SK-N-SH (cell line): ENCODE measurements around the gene SACS. TPM values are rescaled to one million over a fixed set of nuclear protein-coding genes. Genes with fewer than 3 reads are reported as not detected.

Source experiments
- CTCF ChIA-PET: fragments of 300-600, 350-600 bp; formaldehyde crosslinking; extraction: SDS; loops from one replicate; lab custom pipeline; 2021; lab: Yijun Ruan, JAX
- POLR2A ChIA-PET: fragments of 350-600 bp; sonication (Branson Sonifier 250); formaldehyde crosslinking; extraction: SDS; loops from one replicate; lab custom pipeline; 2020; ENCODE audit warnings: antibody characterized with exemption, inconsistent platforms; lab: Yijun Ruan, JAX
- DNase-seq: peaks from one replicate; pipeline ENCODE4 v3.0.0; 2012
- H2AFZ ChIP-seq: fragments of 200-600 bp; sonication (generic); 2 replicates; pipeline ENCODE4 v1.8.1; 2016; ENCODE audit warnings: antibody characterized with exemption, mild to moderate bottlenecking, low read depth
- H3F3A ChIP-seq: fragments of 200-600 bp; sonication (generic); replicated peaks from 2 replicates; pipeline ENCODE3; 2016; ENCODE audit warnings: antibody characterized with exemption, mild to moderate bottlenecking; ENCODE audit not compliant: insufficient read depth
- H3K27ac ChIP-seq, 2 experiments: fragments of 200-500 bp in 1 of 2; fragments of 200-600 bp in 1 of 2; sonication (Bioruptor generic) in 1 of 2; sonication (generic), shearing (Covaris generic) in 1 of 2; 2 replicates each; pipeline versions ENCODE4 v1.5.1 to v1.6.1; 2014 to 2016; ENCODE audit warnings: low read depth in 2 of 2, inconsistent platforms in 1 of 2, low read length in 1 of 2, mild to moderate bottlenecking in 1 of 2, mixed read lengths in 1 of 2
- H3K27me3 ChIP-seq: fragments of 200-600 bp; sonication (generic), shearing (Covaris generic); 2 replicates; pipeline ENCODE4 v1.6.1; 2016; ENCODE audit warnings: mixed run types; ENCODE audit not compliant: insufficient read depth
- H3K36me3 ChIP-seq, 2 experiments: fragments of 200-500 bp in 1 of 2; fragments of 200-600 bp in 1 of 2; sonication (Bioruptor generic) in 1 of 2; sonication (generic) in 1 of 2; replicated peaks in 1 of 2; 2 replicates each; pipeline versions ENCODE3 to v1.5.1; 2014 to 2016; ENCODE audit warnings: low read length in 1 of 2, mild to moderate bottlenecking in 1 of 2; ENCODE audit not compliant: insufficient read depth in 2 of 2, control insufficient read depth in 1 of 2
- H3K4me1 ChIP-seq, 2 experiments: fragments of 200-500 bp in 1 of 2; fragments of 200-600 bp in 1 of 2; sonication (Bioruptor generic) in 1 of 2; sonication (generic), shearing (Covaris generic) in 1 of 2; 2 replicates each; pipeline versions ENCODE4 v1.5.1 to v1.6.1; 2014 to 2016; ENCODE audit warnings: low read depth in 1 of 2, low read length in 1 of 2, mixed run types in 1 of 2; ENCODE audit not compliant: insufficient read depth in 2 of 2, control insufficient read depth in 1 of 2
- H3K4me2 ChIP-seq: fragments of 200-600 bp; sonication (generic), shearing (Covaris generic); 2 replicates; pipeline ENCODE4 v1.6.1; 2017; ENCODE audit warnings: mixed run types
- H3K4me3 ChIP-seq, 2 experiments: fragments of 200-500 bp in 1 of 2; fragments of 200-600 bp in 1 of 2; sonication (Bioruptor generic) in 1 of 2; sonication (generic), shearing (Covaris generic) in 1 of 2; 2 replicates each; pipeline versions ENCODE4 v1.5.1 to v1.8.1; 2014 to 2016; ENCODE audit warnings: low read depth in 2 of 2, inconsistent platforms in 1 of 2, low read length in 1 of 2, mild to moderate bottlenecking in 1 of 2, mixed read lengths in 1 of 2, moderate library complexity in 1 of 2
- H3K79me2 ChIP-seq: fragments of 200-600 bp; sonication (generic); 2 replicates; pipeline ENCODE4 v1.8.1; 2017; ENCODE audit warnings: mild to moderate bottlenecking; ENCODE audit not compliant: insufficient read depth
- H3K9ac ChIP-seq: fragments of 200-600 bp; sonication (generic); 2 replicates; pipeline ENCODE4 v1.6.1; 2017; ENCODE audit warnings: mixed run types
- H3K9me2 ChIP-seq: fragments of 200-600 bp; sonication (generic); 2 replicates; pipeline ENCODE4 v1.6.1; 2017; ENCODE audit warnings: mixed run types
- H3K9me3 ChIP-seq: fragments of 200-600 bp; sonication (generic); 2 replicates; pipeline ENCODE4 v1.6.1; 2017; ENCODE audit warnings: mixed run types, mild to moderate bottlenecking, moderate library complexity
- H4K20me1 ChIP-seq: fragments of 200-600 bp; sonication (generic); 2 replicates; pipeline ENCODE4 v1.6.1; 2017; ENCODE audit warnings: mild to moderate bottlenecking, mixed run types; ENCODE audit not compliant: insufficient read depth
- CTCF ChIP-seq: fragments of 200-600 bp; sonication (generic); IDR thresholded peaks from 2 replicates; pipeline ENCODE4 v1.6.1; 2017; ENCODE audit warnings: antibody characterized with exemption, mild to moderate bottlenecking, moderate library complexity
- ELF1 ChIP-seq: IDR thresholded peaks from 2 replicates; pipeline ENCODE4 v1.4.0; 2012
- EP300 ChIP-seq, 2 experiments: IDR thresholded peaks; 2 replicates each; pipeline versions ENCODE4 v1.4.0 to v1.6.1; 2012; ENCODE audit warnings: borderline replicate concordance in 1 of 2, low read depth in 1 of 2, low read length in 1 of 2
- EZH2phosphoT487 ChIP-seq: fragments of 200-600 bp; sonication (generic); IDR thresholded peaks from 2 replicates; pipeline ENCODE4 v1.6.1; 2017; ENCODE audit warnings: low read depth, mixed run types, mild to moderate bottlenecking, antibody characterized with exemption, moderate library complexity, borderline replicate concordance
- FOXJ3 ChIP-seq: sonication (generic); formaldehyde crosslinking; IDR thresholded peaks from 2 replicates; pipeline ENCODE4 v1.5.1; 2020; ENCODE audit warnings: mild to moderate bottlenecking, missing genetic modification reagents
- GABPA ChIP-seq: IDR thresholded peaks from 2 replicates; pipeline ENCODE4 v1.4.0; 2012; ENCODE audit warnings: low read depth, mild to moderate bottlenecking
- JUND ChIP-seq: IDR thresholded peaks from 2 replicates; pipeline ENCODE4 v1.4.0; 2012
- MAX ChIP-seq: IDR thresholded peaks from 2 replicates; pipeline ENCODE4 v1.4.0; 2012; ENCODE audit warnings: low read depth
- NFIC ChIP-seq: IDR thresholded peaks from 2 replicates; pipeline ENCODE4 v1.4.0; 2012; ENCODE audit warnings: borderline replicate concordance
- NRF1 ChIP-seq: IDR thresholded peaks from 2 replicates; pipeline ENCODE4 v1.6.1; 2012; ENCODE audit warnings: low read depth, mild to moderate bottlenecking, low read length
- PBX3 ChIP-seq: IDR thresholded peaks from 2 replicates; pipeline ENCODE4; 2012
- POLR2AphosphoS5 ChIP-seq: IDR thresholded peaks from 2 replicates; pipeline ENCODE4 v1.6.1; 2012; ENCODE audit warnings: low read depth, low read length
- RCOR1 ChIP-seq: fragments of 150-350 bp; IDR thresholded peaks from 2 replicates; pipeline ENCODE4 v1.6.1; 2017; ENCODE audit warnings: antibody characterized with exemption, low read length
- RFX5 ChIP-seq: IDR thresholded peaks from 2 replicates; pipeline ENCODE4 v1.6.1; 2012; ENCODE audit warnings: mild to moderate bottlenecking, improper control_type of control experiment, low read length
- SIN3A ChIP-seq: IDR thresholded peaks from 2 replicates; pipeline ENCODE4 v1.6.1; 2012; ENCODE audit warnings: low read depth, mild to moderate bottlenecking, low read length, moderate library complexity, borderline replicate concordance
- SMC3 ChIP-seq: IDR thresholded peaks from 2 replicates; pipeline ENCODE4 v1.6.1; 2012; ENCODE audit warnings: low read depth, low read length, improper control_type of control experiment
- TAF1 ChIP-seq: IDR thresholded peaks from 2 replicates; pipeline ENCODE4 v1.6.1; 2012; ENCODE audit warnings: low read depth, mild to moderate bottlenecking, low read length, moderate library complexity, borderline replicate concordance
- TCF12 ChIP-seq: IDR thresholded peaks from 2 replicates; pipeline ENCODE4 v1.4.0; 2012
- TEAD4 ChIP-seq: IDR thresholded peaks from 2 replicates; pipeline ENCODE4 v1.4.0; 2012; ENCODE audit warnings: mild to moderate bottlenecking, borderline replicate concordance; ENCODE audit not compliant: insufficient read depth
- ZBTB33 ChIP-seq: IDR thresholded peaks from 2 replicates; pipeline ENCODE4 v1.4.0; 2012; ENCODE audit warnings: low read depth, borderline replicate concordance
- WGBS: methylation state at CpG from one replicate; pipeline ENCODE4 v1.1.6; 2017; ENCODE audit warnings: low lambda C conversion rate; 5-methylcytosine and 5-hydroxymethylcytosine counted together
- polyA plus RNA-seq, 3 experiments: library from polyadenylated mRNA; depleted of rRNA; stranded (reverse); fragments of >200 nt; gene quantifications; 2 replicates each; pipeline ENCODE4 v1.2.3, GENCODE V29; 2012

The SACS gene
- polyA plus RNA-seq, 1 of the 3 experiments (the other 2 are of a cell fraction): 5.9 TPM

GRCh38 chr13:23470790-23471614, 37.5 kb upstream of the SACS start:
- no peak overlapping the region for H3K4me3 ChIP-seq
- TF ChIP-seq TCF12 (no peak), EZH2phosphoT487 (no peak), GABPA (no peak), NFIC (no peak), MAX (no peak), JUND (no peak), PBX3 (no peak), TEAD4 (no peak), POLR2AphosphoS5 (no peak), NRF1 (no peak), EP300 (IDR thresholded peaks at IDR 0.05; ENCODE audit: borderline replicate concordance in 1 of 2, low read depth in 1 of 2, low read length in 1 of 2) (no peak), RFX5 (no peak), CTCF (no peak), SIN3A (no peak), ZBTB33 (no peak), ELF1 (no peak), SMC3 (no peak), RCOR1 (no peak), TAF1 (no peak), FOXJ3 (no peak)
- no peak overlapping the region for H3K4me2 ChIP-seq
- no peaks in the 10 kb centered on the region for H3K27me3 ChIP-seq
- no peak for DNase-seq
- H3K27ac ChIP-seq: no peak overlapping the region
- H4K20me1 ChIP-seq: no peaks in the 10 kb centered on the region
- H3F3A ChIP-seq: peaks cover 3% of the 10 kb centered on the region
- 84% methylated on average over 7 of the region's 7 CpGs for WGBS
- CTCF ChIA-PET: interaction anchor here (4.9 kb wide), 1 partner anchor 419 kb away, joined by 37 read pairs; the partner anchor contains the start of gene MIPEP
- peaks cover 0 to 17% of the 10 kb centered on the region in 2 experiments; a peak in 2 of 4 replicates for H3K4me1 ChIP-seq
- H3K9me3 ChIP-seq: no peaks in the 10 kb centered on the region
- H3K9ac ChIP-seq: no peak overlapping the region
- no peaks in the 10 kb centered on the region for H3K36me3 ChIP-seq
- H3K79me2 ChIP-seq: no peaks in the 10 kb centered on the region
- POLR2A ChIA-PET: no interaction called here
- H3K9me2 ChIP-seq: no peaks in the 10 kb centered on the region
- H2AFZ ChIP-seq: no peak overlapping the region
